CD4-positive, alpha-beta T cell treated with Interleukin-17A for 1 hour (primary cell): ENCODE data around the gene ANKRD35.
"Not testable (repeated sequence)": the region's sequence is repeated elsewhere in the genome, so short reads cannot be mapped to it uniquely, and the experiment has no call there.

Experiments used
- DNase-seq: peaks from one replicate; pipeline ENCODE4 v3.0.0-alpha.2; 2020

ANKRD35 gene, protein sequence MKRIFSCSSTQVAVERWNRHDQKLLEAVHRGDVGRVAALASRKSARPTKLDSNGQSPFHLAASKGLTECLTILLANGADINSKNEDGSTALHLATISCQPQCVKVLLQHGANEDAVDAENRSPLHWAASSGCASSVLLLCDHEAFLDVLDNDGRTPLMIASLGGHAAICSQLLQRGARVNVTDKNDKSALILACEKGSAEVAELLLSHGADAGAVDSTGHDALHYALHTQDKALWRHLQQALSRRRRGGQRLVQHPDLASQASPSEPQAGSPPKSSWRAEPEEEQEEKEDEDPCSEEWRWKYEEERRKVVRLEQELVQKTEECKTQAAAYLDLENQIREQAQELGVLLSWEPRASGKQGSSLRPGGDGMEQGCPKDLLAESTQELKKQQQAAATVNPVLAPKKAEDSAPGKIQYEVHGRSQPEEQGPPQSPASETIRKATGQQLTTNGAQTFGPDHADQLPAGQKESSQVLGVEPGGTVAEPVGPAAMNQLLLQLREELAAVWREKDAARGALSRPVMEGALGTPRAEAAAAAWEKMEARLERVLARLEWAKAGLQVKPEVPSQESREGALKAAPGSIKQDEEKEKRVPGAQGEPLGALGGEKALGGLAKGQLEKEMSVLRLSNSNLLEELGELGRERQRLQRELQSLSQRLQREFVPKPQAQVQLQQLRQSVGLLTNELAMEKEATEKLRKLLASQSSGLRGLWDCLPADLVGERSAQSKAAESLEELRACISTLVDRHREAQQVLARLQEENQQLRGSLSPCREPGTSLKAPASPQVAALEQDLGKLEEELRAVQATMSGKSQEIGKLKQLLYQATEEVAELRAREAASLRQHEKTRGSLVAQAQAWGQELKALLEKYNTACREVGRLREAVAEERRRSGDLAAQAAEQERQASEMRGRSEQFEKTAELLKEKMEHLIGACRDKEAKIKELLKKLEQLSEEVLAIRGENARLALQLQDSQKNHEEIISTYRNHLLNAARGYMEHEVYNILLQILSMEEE

DNA sequence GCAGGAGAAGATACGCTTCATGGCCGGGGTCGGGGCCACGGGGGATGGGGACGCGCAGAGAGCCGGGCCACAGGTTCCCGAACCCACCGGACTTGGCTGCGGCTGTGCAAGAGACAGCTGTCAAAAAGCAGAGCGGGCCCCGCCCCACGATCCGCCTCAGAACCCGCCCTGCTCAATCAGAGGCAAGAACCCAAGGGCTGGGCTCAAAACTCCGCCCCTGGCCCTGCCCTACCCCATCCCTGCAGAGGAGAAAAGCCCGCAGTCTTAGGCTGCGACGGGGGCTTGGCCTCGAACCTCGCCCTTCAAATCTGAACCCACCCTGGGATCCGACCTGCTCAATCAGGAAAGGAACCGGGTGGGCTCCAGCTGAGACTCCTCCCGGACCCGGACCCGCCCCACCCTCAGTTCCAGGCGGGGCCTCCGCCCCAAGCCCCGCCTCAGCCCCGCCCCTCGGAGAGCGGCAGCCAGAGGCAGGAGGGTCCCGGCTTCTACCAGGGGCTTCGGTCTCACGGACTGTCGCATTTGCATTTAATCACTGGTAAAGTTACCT is at the start of gene ANKRD35:
TSS of gene ANKRD35 (minus strand) at position 129 of the 550 bp plus-strand sequence. CDS start at position 21, 108 bp downstream.
- peak; percentile 87 for DNase-seq

DNA sequence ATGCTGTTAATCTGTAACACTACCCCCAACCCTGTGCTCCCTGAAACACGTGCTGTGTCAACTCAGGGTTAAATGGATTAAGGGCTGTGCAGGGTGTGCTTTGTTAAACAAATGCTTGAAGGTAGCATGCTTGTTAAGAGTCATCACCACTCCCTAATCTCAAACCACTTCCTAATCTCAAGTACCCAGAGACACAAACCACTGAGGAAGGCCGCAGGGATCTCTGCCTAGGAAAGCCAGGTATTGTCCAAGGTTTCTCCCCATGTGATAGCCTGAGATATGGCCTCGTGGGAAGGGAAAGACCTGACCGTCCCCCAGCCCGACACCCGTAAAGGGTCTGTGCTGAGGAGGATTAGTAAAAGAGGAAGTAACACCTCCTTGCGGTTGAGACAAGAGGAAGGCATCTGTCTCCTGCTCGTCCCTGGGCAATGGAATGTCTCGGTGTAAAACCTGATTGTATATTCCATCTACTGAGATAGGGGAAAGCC is 46.9 kb upstream of the ANKRD35 start:
- peak; percentile 63 for DNase-seq

DNA sequence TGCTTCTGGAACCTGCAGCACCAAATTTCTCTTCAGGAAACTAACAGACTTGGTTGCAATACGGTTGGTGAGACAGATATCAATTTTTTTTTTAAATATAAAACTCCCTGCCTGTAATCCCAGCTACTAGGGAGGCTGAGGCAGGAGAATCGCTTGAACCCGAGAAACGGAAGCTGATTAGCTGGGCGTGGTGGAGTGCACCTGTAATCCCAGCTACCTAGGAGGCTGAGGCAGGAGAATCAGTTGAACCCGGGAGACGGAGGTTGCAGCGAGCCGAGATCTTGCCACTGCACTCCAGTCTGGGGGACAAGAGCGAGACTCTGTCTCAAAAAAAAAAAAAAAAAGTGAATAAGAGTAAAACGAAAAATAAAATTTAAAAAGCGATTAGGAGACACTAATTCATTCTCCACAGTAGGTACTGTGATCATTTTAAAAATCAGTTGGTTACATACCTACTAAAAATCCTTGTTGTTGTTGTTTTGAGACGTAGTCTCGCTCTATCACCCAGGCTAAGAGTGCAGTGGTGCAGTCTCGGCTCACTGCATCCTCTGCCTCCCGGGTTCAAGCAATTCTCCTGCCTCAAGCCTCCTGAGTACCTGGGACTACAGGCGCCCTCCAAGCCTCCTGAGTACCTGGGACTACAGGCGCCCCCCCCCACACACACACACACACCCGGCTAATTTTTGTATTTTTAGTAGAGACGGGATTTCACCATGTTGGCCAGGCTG is 42.4 kb upstream of the ANKRD35 start:
- DNase-seq, result no peak

DNA sequence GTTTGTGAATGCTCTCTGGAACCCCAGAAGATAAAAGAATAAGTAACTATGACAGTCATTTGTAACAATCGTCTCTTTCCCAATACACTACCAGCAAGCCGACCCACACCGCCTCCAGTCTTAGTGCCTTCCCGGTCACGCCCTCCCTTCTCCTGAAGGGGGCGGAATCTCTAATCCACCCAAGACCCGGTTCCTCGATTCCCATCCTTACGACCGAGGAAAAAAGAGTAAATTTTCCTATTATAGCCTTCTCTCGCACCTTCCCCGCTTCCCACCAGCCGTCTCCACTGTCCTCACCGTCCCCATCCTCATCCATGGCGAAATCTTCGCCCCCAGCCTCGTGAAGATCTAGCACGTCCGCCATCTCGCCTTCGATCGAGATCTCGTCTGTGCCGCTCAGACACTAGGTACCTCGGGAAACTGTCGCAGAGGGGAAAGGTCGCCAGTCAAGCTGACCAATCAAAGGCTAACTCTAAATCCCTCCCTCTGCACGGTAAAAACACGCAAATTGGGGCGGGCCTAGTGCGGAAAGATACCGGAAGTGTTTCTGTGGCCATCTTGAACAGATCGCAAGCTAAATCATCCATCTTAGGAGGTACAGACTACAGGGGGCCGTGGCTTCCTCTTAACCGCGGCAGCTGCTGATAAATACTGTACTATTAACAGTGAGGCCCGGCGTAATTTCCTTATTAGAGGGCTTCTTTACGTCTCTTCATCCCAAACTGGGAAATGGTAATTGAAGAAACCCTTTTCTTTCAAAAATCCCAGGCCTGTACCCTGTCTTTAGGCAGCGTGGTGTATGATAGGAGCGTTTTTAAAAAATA is 41.6 kb upstream of the ANKRD35 start, which contains the start of gene RBM8A:
TSS of gene RBM8A (minus strand) at position 422 of the 824 bp plus-strand sequence. CDS start at position 364, 58 bp downstream.
- peak; percentile 99 for DNase-seq

DNA sequence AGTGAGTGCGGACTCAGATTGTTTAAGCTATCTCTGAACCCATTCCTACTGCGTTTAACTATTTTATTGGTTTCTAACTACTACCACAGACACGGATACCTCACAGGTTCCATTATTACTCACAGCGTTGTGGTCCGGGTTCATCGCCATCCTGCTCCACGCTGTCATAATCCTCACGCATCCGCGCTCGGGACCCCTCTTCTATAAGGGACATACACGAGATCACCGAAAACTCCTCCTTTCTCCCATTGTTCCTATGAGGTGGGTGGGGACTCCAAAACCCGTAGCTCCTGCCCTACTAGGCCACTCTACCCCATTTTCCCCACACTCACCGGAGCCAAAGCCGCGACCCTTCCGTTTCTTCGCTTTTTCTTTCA is 41.0 kb upstream of the ANKRD35 start:
- DNase-seq, result no peak

DNA sequence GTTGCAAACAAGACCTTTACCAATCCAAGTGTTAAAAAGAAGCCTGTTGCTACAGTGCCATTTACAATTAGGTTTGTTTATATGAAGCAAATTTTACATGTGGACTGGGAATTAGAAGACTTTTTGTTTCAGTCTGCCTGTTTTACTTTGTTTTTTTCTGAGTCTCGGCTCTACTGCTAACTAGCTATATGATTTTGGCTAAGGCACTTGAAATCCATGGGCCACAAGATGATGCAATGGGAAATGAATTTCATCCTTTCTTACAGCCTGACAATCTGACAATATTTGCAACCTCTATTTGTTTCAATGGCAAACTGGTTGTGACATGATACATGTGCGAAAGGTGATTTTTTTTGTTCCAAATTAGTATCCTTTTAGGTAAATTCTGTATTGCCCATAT is 36.6 kb upstream of the ANKRD35 start:
- DNase-seq, result no peak

DNA sequence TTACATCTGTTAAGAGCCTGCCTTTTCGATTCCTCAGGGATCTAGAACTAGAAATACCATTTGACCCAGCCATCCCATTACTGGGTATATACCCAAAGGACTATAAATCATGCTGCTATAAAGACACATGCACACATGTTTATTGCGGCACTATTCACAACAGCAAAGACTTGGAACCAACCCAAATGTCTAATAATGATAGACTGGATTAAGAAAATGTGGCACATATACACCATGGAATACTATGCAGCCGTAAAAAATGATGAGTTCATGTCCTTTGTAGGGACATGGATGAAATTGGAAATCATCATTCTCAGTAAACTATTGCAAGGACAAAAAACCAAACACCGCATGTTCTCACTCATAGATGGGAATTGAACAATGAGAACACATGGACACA is 34.6 kb upstream of the ANKRD35 start:
- DNase-seq, result not testable (repeated sequence)

DNA sequence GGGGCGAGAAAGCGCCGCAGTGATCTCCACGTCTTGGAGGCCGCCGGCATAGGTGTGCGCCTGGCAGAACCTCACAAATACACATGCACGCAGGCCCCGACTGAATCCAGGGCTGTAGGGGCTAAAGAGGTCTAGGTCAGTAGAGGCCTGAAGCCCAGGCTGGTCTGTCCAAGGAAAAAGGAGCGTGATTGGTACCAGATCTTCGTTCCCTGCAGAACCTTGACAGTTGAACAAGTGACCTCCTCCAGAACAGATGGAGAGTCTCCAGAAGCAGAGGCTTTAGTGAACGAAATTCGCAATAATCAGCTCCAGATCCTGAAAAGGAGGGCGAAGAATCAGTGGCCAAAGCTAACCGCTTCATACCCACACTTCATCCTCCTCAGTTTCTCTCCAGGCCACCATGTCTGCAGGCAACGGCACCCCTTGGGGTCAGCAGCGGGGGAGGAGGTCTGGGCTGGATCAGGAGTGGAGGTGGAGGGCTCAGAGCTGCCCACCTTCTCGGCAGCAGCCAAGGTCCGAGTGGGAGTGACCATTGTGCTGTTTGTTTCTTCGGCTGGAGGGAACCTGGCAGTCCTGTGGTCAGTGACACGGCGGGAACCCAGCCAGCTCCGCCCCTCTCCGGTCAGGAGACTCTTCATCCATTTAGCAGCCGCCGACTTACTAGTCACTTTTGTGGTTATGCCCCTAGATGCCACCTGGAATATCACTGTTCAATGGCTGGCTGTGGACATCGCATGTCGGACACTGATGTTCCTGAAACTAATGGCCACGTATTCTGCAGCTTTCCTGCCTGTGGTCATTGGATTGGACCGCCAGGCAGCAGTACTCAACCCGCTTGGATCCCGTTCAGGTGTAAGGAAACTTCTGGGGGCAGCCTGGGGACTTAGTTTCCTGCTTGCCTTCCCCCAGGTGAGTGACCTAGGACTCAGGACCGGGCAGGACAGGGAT is 33.6 kb upstream of the ANKRD35 start:
- peak; percentile 24 for DNase-seq

DNA sequence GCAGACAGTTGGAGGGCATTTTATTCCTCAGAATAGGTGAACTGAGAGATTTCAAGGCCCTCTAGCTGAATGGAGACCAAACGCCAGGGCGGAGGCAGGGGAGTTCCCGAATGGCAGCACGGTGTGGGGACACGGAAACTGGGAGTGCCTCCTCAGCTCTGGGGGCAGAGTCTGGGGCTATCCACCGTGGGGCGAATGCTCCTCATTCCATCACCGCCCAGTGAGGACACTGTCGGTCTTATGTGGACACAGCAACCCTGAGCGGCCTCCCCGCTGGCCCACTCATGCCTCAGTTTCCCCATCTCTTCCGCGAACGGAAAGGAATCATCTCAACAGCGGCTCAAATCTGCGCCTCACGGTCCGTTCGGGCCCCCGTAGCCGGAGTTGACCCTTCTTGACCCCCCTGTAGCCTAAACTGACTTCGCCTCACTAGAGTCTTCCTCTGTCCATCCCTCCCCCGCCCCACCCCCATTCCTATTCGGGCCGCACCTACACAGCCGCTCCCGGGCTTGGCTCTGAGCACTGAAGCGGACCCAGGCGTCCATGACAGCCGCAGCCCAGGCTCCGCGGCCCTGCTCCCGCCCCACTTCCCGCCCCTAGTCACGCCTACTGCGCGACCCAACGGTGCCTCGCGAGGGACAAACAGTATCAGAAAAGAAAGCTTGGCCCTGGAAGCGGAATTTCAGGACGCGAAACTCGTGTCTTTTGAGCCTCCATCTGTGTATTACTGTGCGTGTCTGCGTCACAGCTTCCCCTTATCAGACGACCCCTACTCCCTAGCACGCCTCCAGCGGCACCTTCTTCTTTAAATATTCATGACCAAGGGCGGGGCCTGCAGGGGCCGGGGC is 32.7 kb upstream of the ANKRD35 start, which contains the start of gene PEX11B:
TSS of gene PEX11B (minus strand) at position 574 of the 848 bp plus-strand sequence. CDS start at position 545, 29 bp downstream.
- peak; percentile 95 for DNase-seq

DNA sequence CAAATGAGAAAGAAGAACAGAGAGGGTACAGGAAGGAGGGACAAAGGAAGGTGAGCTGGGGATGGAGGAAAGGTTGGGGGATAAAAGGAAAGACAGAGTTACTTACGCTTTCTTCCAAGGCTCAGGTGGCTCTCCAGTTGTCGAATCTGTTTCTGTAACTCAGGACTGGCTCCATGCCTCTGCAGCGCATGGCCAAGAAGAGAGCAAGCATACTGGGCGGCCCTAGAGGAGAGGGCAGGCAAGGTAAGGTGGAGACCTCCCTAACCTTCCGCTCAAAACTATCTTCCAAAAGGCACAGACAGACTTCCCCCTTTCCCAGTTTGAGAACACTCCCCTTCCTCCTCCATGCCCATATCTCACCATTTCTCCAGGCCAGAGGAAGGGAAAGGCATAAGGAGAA is 31.9 kb upstream of the ANKRD35 start:
- DNase-seq, result no peak

DNA sequence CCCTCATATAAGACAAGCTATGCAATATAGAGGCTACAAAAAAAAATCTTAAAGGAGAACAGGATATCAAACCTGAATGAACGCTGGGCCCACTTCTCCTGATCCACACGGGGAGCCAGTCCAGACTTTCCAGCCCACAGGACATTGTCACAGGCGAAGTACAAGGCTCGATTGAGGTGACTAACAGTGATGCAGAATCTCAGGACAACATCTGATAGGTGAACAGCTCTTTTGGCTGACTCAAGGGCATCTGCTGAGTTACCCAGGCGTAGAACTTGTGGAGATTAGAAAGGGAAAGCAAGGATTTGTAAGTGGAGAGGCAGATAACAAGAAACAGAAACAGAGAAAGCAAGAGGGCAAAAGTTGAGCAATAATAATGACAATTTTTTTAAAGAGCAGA is 31.1 kb upstream of the ANKRD35 start:
- no peak for DNase-seq

DNA sequence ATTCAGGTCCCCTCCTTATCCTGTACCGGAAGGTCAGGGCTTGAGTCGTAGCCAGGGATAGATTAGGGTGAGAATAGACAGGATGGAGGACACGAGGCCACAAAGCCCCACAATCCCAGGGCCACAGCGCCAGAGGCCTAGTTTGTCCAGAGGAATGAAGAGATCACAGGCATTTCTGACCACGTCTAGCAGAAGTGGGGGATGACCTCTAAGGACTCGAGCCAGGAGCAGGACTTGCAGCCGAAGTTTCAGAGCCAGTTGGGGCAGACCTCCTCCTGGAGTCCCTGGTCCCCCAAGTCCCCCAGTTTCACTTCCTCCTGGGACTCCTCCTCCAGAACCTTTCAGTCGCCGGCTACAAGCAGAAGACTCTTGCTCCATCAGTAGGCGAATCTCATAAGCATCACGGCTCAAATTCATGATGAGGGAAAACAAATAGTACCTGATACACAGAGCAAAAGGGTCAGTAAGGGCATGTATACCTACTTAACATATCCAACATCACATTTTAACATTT is 26.5 kb upstream of the ANKRD35 start:
- DNase-seq, result no peak

DNA sequence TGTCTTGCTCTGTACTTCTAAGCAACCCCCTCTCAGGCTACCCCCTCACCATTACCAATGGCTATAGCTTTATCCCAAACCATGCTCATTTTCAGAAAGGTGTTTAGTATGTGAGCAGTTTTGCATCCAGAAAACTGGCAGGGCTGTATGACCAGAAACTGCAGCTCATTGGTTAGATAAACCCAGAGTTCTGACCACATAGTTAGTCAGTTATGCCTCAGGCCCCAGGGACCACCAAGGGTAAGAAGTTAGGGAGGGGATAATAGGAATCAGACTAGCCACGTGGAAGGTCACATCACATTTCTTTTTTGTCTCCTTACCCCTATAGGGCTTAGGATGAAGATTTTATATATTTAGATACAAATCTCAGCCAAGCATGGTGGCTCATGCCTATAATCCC is 23.0 kb upstream of the ANKRD35 start:
- DNase-seq, result no peak

DNA sequence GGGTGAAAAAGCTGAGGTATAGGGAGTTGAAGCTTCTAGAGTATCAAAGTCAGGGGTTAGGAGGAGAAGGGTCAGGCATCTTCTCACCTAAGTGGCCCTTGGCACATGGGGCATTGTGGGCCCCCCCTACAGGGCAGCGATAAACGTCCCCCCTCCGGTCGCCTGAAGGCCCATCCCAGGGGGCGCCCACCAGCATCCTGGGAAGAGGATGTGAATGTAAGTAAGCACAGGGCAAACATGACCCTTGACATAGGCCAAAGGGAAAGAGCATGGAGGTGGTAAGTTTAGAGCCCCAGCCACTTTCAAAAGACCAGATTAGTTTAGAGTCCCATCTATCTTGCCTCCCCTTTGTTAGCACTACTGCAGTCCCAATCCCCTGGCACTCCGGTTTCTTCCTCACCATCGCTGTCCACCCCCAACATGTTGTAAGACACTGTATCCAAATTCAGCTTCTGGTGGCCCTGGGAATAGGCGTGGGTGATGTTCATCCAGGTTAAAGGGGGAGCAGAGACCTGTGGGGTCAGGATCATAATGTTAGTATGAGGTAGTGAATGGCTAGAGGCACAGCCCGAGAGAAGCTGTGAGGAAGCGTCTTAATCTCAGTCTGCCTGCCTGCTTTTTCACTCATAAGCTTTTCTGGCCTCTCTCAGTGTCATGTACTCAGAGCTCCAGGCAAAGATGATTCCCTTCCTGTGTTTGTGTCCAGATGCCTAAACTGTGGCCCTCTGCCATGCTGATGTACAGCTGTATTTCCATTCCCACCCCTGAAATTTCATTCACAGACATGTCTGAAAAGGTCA is 21.5 kb upstream of the ANKRD35 start:
- no peak for DNase-seq

DNA sequence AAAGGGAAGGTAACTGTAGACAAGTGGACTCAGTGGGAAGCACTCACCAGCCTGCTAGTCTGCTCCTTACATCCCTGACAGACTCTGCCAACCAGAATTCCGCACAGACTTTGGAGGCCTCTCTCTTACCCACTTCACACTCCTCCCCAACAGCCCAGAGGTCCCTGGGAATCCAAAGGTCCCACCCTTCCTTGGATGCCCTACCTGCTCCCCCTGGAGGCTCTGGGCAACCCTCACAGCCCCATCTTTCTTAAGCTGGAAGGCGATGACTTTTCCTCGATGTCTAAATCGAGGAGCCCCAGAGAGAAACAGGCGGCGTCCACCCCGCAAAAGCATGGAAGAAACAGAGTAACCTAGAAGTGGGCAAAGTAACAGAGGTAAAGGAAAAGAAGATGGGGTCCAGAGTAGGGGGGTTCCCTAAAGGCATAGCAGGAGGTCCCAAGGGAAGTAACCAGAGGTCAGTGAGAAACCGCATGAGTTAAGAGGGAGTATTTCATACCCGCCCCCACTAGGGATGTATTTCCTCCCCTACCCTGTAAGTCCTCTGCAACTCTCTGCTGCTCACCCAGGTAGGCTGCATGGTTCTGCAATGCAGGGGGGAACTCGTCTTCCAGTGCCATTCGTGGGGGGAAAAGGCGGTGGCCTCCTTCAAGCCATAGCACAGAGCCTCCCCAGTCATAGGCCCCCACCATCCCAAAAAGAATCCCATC is 15.8 kb upstream of the ANKRD35 start:
- no peak for DNase-seq

DNA sequence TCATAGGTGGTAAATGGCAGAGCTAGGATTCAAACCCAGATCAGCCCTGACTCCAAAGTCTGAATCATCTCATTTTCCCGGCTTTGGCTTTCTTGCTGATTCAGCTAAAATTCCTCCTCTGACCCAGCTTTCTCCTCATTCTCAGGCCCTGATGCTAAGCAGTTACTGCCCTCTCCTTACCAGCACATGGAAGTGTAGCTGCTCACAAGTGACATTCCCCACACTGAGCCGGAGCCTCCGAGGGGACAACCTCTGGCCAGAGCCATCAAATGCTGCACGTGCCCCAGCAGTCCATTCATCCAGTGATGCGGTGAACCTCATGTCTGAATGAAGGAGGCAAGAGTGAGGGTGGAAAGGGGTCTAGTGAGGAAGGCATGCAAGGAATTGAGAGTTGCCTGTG is 13.1 kb upstream of the ANKRD35 start:
- DNase-seq, result no peak

DNA sequence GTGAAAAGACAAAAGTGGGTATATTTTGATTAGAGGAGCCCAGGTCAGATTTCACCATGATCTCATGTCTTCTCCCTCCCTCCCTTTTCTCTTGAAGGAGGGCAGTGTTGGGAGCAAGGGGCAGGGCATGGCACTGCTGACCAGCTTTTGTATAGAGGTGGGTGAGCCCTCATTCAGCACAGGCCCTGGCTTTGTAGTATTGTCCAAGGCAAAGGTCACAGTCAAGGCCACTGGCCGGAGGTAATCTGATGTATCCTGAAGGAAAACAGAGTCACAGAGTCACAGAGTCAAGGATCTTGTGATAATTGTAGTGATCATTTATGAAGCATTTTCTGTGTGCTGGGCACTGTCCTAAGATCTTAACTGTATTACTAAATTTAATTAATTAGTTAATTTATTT is 12.3 kb upstream of the ANKRD35 start:
- no peak for DNase-seq
